ENCODE measurements around the gene DUSP5. TPM values are rescaled to one million over a fixed set of nuclear protein-coding genes. Genes with fewer than 3 reads are reported as not detected.
A peak's percentile ranks its signal among the peaks of the same experiment; 100 is the strongest.

Gene DUSP5
- total and polyA plus RNA-seq, 2 of the 8 experiments (the other 6 are each of a cell fraction or from before 2014, with no cell fraction given) = 13.6 to 30.3 TPM

DNA sequence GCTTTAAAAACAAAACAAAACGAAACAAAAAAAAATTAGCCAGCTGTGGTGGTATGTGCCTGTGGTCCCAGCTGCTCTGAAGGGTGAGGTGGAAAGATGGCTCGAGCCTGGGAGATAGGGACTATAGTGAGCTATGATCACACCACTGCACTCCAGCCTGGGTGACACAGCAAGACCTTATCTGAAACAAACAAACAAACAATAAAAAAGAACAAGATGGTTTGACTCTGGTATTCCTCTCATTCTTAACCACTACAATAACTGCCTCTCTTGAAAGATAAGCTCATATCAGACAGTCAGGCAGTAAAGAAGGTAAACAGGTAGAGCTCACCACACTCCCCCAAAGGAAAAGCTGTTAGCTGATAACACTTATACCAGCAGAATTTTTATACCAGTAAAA, 14.1 kb upstream of the DUSP5 start:
- Histone ChIP-seq H3K4me1 (replicated peaks in 1 of 4; ENCODE audit: control insufficient read depth in 3 of 4, insufficient read depth in 4 of 4, low read length in 3 of 4) (peaks cover 9 to 12% (median 11%) of the 10 kb centered on the region in 4 experiments), H3K14ac (ENCODE audit: insufficient read length) (no peak overlapping the region), H3K23ac (ENCODE audit: insufficient read length) (no peak overlapping the region), H2AFZ (ENCODE audit: low read length) (no peak overlapping the region), H3K23me2 (ENCODE audit: low read depth, low read length) (no peaks in the 10 kb centered on the region), H3K18ac (ENCODE audit: extremely low read depth, low read length) (no peak overlapping the region), H3K27me3 (replicated peaks in 1 of 4; ENCODE audit: control insufficient read depth in 3 of 4, extremely low read depth in 1 of 4, insufficient read depth in 3 of 4, low read length in 3 of 4) (no peaks in the 10 kb centered on the region), H3K79me2 (ENCODE audit: control insufficient read depth in 1 of 2, insufficient read depth in 2 of 2, low read length in 2 of 2) (no peaks in the 10 kb centered on the region), H3K9me3 (ENCODE audit: insufficient read depth in 2 of 2, low read depth in 1 of 2, low read length in 1 of 2) (no peaks in the 10 kb centered on the region), H3K36me3 (ENCODE audit: control insufficient read depth in 2 of 4, insufficient read depth in 4 of 4, low read length in 3 of 4) (no peaks in the 10 kb centered on the region), H3K27ac (ENCODE audit: low read depth, low read length) (no peak overlapping the region), H2BK120ac (replicated peaks; ENCODE audit: low read depth, low read length) (no peak overlapping the region), H2AK5ac (ENCODE audit: low read depth, low read length) (no peak overlapping the region), H4K8ac (ENCODE audit: extremely low read depth, insufficient read depth, low read length) (no peak overlapping the region), H2BK20ac (ENCODE audit: low read length) (0 out of 2 replicates have a peak overlapping the region, but pooled peaks have one; percentile 72), H3K79me1 (ENCODE audit: low read depth, low read length) (no peaks in the 10 kb centered on the region), H3K4me2 (ENCODE audit: insufficient read depth in 1 of 2, low read depth in 2 of 2, low read length in 2 of 2) (no peak overlapping the region), H3K4me3 (ENCODE audit: extremely low read depth in 1 of 4, insufficient read depth in 2 of 4, low read depth in 3 of 4, low read length in 4 of 4) (no peak overlapping the region), H2BK15ac (ENCODE audit: low read length) (no peak overlapping the region), H3K4ac (replicated peaks; ENCODE audit: insufficient read length, low read depth, low read length) (no peak overlapping the region), H3K56ac (replicated peaks; ENCODE audit: insufficient read length, low read depth, low read length) (no peak overlapping the region), H4K91ac (replicated peaks; ENCODE audit: insufficient read length, low read length) (no peak overlapping the region), H4K20me1 (replicated peaks in 1 of 2; ENCODE audit: control insufficient read depth in 1 of 2, insufficient read depth in 2 of 2, low read length in 2 of 2) (no peaks in the 10 kb centered on the region), H2BK5ac (ENCODE audit: low read depth, low read length) (no peak overlapping the region), H4K5ac (ENCODE audit: insufficient read length, low read depth, low read length) (no peak overlapping the region), H2BK12ac (ENCODE audit: low read depth, low read length) (no peak overlapping the region), H3K9ac (replicated peaks in 1 of 4; ENCODE audit: extremely low read depth in 1 of 4, low read depth in 3 of 4, low read length in 3 of 4) (no peak overlapping the region)
- TF ChIP-seq POLR2AphosphoS5 (IDR thresholded peaks at IDR 0.05; ENCODE audit: low read depth, low read length) (no peak), KDM1A (IDR thresholded peaks at IDR 0.05; ENCODE audit: borderline replicate concordance, low read length) (no peak)
- TF ChIP-seq, protein P1, sequence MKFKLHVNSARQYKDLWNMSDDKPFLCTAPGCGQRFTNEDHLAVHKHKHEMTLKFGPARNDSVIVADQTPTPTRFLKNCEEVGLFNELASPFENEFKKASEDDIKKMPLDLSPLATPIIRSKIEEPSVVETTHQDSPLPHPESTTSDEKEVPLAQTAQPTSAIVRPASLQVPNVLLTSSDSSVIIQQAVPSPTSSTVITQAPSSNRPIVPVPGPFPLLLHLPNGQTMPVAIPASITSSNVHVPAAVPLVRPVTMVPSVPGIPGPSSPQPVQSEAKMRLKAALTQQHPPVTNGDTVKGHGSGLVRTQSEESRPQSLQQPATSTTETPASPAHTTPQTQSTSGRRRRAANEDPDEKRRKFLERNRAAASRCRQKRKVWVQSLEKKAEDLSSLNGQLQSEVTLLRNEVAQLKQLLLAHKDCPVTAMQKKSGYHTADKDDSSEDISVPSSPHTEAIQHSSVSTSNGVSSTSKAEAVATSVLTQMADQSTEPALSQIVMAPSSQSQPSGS (IDR thresholded peaks at IDR 0.05; ENCODE audit: low read length) = no peak
- TF ChIP-seq, protein P2, sequence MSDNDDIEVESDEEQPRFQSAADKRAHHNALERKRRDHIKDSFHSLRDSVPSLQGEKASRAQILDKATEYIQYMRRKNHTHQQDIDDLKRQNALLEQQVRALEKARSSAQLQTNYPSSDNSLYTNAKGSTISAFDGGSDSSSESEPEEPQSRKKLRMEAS (IDR thresholded peaks at IDR 0.05) = no peak
- DNase-seq (ENCODE audit: low read depth in 1 of 2, low spot score in 2 of 2) (no peak), FAIRE-seq (no peak)
- CTCF ChIA-PET (ENCODE audit: partially characterized antibody) = interaction anchor here (0.7 to 3.0 kb wide), 5 partner anchors 11 to 130 kb away, joined by 4 to 13 read pairs (median 6); no protein-coding TSS in a partner anchor
- POLR2A ChIA-PET (ENCODE audit: partially characterized antibody) = interaction anchor here (0.7 to 8.9 kb wide), 3 partner anchors 10 to 167 kb away, joined by 3 to 56 read pairs (median 4); partner anchors contain the start of gene DUSP5
- WGBS, 2 experiments (ENCODE audit: extremely low coverage in 1 of 2, insufficient coverage in 1 of 2, insufficient read length in 1 of 2, insufficient replicate concordance in 2 of 2, low coverage in 1 of 2, low lambda C conversion rate in 2 of 2, missing lambda C conversion rate in 1 of 2) = 94% methylated on average over 2 of the region's 2 CpGs; no CpG with 5 or more reads in 1 of the 2 experiments
